ENCODE results near the gene MAN1A1. TPM values are rescaled to one million over a fixed set of nuclear protein-coding genes. Genes with fewer than 3 reads are reported as not detected.
A peak's percentile ranks its signal among the peaks of the same experiment; 100 is the strongest.

MAN1A1 gene
- total RNA-seq, 1 experiment from 2014 or later, result 1.3 TPM

DNA sequence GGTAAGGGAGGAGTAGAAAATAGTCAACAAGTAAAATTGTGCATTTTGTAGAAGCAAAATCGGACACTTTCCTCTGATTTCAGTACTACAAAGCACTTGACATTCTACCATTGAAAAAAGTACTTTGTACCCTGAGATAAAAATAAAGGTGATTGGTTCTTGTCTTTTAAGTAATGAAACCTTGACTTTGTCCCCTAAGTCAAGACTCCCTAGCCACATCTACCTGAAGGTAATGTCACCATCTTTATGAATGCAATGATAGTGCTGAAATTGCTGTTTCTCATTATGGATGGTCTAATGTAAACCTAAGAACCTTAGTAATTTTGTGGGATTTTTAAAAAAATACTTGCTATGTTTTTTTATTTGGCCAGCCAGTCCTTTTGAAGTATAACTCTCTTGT, 2.4 kb upstream of the MAN1A1 start:
- H3K9me3 ChIP-seq (replicated peaks), result 0 out of 2 replicates have a peak, but pooled peaks cover 3% of the 10 kb centered on the region
- no peak overlapping the region for H3K27ac ChIP-seq
- DNase-seq (ENCODE audit: low read depth in 1 of 2, low spot score in 2 of 2), result no peak
- no peaks in the 10 kb centered on the region for H3K36me3 ChIP-seq
- H3K4me1 ChIP-seq (replicated peaks), result peaks cover 18% of the 10 kb centered on the region
- H3K4me3 ChIP-seq, result no peak overlapping the region
- peaks cover 49% of the 10 kb centered on the region for H3K27me3 ChIP-seq (replicated peaks)

DNA sequence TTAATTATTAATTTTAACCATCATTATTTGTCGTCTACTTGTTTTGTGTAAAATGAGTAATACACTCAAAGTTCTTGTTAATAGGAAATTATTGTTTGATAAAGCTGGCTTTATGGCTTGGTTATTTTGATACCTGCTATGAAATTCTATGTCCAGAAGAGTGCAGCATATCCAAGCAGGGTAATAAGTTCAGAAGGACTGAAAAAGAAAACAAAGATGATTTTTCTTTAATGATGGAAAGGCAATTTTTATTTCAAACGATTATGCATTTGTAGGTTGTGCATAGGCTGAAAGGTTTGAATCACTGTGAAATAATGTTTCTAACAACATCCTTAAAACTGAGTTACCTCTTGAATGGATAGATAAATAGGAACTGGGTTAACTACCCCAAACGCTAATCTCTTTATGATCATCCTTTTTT, 1.4 kb upstream of the MAN1A1 start:
- peaks cover 18% of the 10 kb centered on the region for H3K4me1 ChIP-seq (replicated peaks)
- H3K4me3 ChIP-seq, result no peak overlapping the region
- DNase-seq (ENCODE audit: low read depth in 1 of 2, low spot score in 2 of 2), result no peak
- peaks cover 55% of the 10 kb centered on the region for H3K27me3 ChIP-seq (replicated peaks)
- H3K27ac ChIP-seq, result no peak overlapping the region
- no peaks in the 10 kb centered on the region for H3K36me3 ChIP-seq
- H3K9me3 ChIP-seq (replicated peaks), result 0 out of 2 replicates have a peak, but pooled peaks cover 3% of the 10 kb centered on the region

DNA sequence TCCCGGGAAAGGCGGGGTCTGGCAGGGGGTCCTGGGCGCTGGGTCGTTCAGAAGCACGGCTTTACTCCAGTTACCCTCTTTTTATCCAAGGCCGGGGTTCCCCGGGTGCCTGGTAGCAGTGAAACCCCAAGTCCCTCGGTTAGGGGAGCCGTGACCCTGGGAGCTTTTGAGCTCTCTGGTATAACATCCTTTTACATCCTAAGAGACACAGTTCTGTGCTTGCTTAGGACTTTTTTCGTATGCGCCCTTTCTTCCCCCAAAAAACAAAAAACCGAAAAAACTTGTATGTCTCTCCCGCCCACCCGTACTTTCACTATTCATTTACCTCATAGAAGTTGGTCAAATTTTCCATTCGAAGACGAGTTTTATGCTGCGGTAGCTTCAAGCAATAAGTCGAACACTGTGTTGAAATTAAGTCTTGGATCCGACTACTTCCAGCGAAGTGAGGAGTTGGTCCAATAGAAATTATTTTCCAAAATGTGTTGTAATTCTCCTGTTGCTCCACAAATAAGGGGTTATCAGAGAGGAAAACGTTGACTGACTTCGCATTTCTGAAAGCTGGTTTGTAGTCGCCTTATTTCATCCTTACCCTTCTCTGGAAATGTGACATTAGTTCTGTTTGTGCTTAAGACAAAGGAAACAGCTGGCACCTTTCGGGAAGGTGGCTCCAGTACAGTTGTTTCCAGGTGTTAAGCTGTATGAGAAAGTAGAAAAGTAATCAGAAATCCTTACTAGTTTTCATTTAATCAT, 816 bp upstream of the MAN1A1 start:
- Histone ChIP-seq H3K36me3 (no peaks in the 10 kb centered on the region), H3K27me3 (replicated peaks) (peaks cover 55% of the 10 kb centered on the region), H3K4me1 (replicated peaks) (peaks cover 18% of the 10 kb centered on the region), H3K27ac (no peak overlapping the region), H3K4me3 (peak overlapping the region; percentile 49), H3K9me3 (replicated peaks) (0 out of 2 replicates have a peak, but pooled peaks cover 3% of the 10 kb centered on the region)
- DNase-seq (ENCODE audit: low read depth in 1 of 2, low spot score in 2 of 2), result peak in 1 of 2 experiments; percentile 19

DNA sequence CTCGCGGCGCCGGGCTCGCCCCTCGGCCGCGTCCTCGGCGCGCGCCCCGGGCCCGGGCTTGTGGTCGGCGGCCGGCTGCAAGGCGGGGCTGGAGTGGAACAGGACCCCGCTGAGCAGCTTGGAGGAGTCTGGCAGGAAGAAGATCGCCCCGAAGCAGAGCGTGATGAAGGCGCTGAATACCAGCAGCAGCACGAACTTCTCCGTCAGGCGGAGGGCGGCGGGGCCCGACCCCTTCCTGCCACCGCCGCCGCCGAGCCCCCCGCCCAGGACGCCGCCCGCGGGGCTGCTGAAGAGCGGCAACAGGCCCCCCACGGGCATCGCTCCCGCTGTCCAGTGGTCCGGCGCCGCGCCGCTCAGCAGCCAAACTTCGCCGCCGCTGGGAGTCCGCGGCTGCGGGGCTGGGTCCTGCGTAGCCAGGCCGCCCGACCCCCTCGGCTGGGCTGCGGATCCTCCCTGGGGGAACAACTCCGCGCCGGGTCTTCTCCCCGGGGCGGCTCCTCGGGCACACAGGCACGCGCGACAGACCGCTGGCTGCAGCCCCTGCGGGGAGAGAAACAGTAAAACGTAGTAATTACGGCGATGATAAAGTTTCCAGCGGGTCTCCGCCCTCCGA, 707 bp downstream of the MAN1A1 start:
- peaks cover 55% of the 10 kb centered on the region for H3K27me3 ChIP-seq (replicated peaks)
- H3K4me3 ChIP-seq, result peak overlapping the region; percentile 49
- no peaks in the 10 kb centered on the region for H3K36me3 ChIP-seq
- 0 out of 2 replicates have a peak, but pooled peaks cover 3% of the 10 kb centered on the region for H3K9me3 ChIP-seq (replicated peaks)
- H3K27ac ChIP-seq, result no peak overlapping the region
- DNase-seq (ENCODE audit: low read depth in 1 of 2, low spot score in 2 of 2), result peak in 1 of 2 experiments; percentile 19
- H3K4me1 ChIP-seq (replicated peaks), result peaks cover 18% of the 10 kb centered on the region

DNA sequence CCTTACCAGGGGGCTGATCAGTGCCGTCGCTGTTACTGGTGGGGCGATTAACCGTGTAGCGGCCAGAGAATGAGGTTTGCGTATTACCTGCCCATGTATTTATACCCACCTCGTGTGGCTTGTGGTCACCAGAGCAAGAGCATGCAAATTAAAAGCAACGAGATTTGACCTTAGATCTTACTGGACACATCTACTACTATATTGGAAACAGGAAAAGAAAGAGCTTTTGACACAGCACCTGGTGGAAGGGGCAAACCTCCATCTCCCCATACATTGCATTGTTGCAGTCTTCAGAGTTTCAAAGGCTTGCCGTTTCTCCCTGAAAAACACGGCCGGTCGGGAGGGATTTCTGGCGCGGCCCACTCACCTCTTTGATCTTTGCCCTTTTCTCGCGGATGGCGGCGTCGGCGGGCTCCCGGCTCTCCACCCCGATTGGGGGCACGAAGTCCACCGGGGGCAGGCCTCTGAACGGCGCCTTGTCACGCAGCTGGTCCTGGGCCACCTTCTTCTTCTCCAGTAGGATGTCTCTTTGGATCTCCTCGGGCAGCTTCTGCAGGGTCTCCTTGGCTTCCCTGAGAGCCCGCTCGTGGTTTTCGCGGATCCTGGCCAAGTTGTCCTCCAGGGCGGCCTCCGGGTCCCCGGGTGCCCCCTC, 1.3 kb downstream of the MAN1A1 start:
- no peak overlapping the region for H3K27ac ChIP-seq
- no peak for DNase-seq (ENCODE audit: low read depth in 1 of 2, low spot score in 2 of 2)

DNA sequence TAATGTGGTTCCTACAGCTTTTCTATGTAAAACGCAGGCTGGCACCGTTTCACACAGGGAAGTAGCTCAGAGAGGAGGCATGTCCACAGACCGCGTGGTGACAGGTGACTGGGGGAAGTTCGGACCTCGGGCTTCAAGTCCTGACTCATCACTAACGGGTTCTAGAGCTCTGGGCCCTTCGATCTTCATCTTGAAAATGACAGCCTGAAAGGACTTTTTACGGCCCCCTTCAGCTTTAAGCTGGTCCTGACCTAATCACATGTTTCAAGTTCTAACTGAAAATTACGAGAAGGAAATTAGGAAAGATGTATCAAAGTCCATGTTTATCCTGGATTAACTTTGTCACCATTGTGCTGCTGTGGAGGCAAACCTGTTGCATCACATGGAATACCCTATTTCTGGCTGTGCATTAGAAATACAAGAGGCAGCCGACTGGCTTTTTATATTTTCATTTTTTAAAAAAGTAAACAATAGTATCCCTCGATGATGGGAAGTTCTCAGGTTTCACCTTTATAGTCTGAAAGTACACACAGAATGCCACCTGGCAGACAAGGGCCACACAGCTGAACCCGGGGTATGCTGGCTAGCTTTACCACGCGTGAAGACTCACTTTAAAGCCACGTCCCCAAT, 2.0 kb downstream of the MAN1A1 start:
- H3K4me3 ChIP-seq, result no peak overlapping the region
- peaks cover 18% of the 10 kb centered on the region for H3K4me1 ChIP-seq (replicated peaks)
- DNase-seq (ENCODE audit: low read depth in 1 of 2, low spot score in 2 of 2), result no peak
- peaks cover 51% of the 10 kb centered on the region for H3K27me3 ChIP-seq (replicated peaks)
- no peaks in the 10 kb centered on the region for H3K36me3 ChIP-seq
- 0 out of 2 replicates have a peak, but pooled peaks cover 3% of the 10 kb centered on the region for H3K9me3 ChIP-seq (replicated peaks)
- no peak overlapping the region for H3K27ac ChIP-seq

More for the DNA sequence above, 1.3 kb downstream of the MAN1A1 start:
- Histone ChIP-seq H3K36me3 (no peaks in the 10 kb centered on the region), H3K4me1 (replicated peaks) (peaks cover 18% of the 10 kb centered on the region), H3K9me3 (replicated peaks) (0 out of 2 replicates have a peak, but pooled peaks cover 3% of the 10 kb centered on the region), H3K4me3 (peak overlapping the region; percentile 49), H3K27me3 (replicated peaks) (peaks cover 55% of the 10 kb centered on the region)

DNA sequence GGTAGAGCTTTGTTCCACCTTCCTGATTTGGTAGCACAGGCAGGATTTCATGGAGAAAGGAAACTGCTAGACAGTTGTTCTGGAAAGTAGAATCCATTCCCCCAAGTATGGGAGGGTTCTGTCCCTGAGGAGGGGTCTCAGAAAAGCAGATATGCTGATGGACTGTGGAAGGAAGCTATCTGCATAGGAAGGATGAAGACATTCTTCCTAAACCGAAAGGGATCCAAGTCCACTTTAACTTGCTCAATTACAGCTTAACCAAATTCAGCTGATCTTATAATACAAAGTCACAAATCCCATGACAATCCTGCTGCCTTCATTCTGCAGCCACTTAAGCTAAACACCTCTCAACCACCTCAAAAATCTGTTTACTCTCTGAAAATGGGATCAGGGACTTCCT, 2.6 kb downstream of the MAN1A1 start:
- Histone ChIP-seq H3K27me3 (replicated peaks) (peaks cover 55% of the 10 kb centered on the region), H3K27ac (no peak overlapping the region), H3K4me3 (no peak overlapping the region), H3K36me3 (no peaks in the 10 kb centered on the region), H3K4me1 (replicated peaks) (peaks cover 18% of the 10 kb centered on the region), H3K9me3 (replicated peaks) (0 out of 2 replicates have a peak, but pooled peaks cover 3% of the 10 kb centered on the region)
- no peak for DNase-seq (ENCODE audit: low read depth in 1 of 2, low spot score in 2 of 2)

DNA sequence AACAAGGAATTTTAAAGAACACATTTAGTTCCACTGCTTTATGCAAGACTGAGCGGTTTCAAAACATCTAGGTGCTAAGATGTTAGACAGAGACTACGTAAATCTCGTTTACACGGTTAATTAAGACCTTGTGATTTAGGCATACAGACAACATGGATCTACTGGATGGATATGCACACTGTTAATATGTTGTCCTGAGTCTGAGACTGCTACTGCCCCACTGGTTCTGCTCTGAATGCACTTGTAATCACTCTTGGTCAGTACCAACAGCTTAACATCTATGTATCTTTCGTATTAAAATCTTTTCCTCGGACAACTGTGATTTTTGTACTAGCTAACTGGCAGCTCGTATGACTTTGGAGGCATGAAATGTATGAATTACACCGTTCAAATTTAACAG, 3.1 kb downstream of the MAN1A1 start:
- H3K27me3 ChIP-seq (replicated peaks), result peaks cover 52% of the 10 kb centered on the region
- H3K4me1 ChIP-seq (replicated peaks), result peaks cover 18% of the 10 kb centered on the region
- no peaks in the 10 kb centered on the region for H3K36me3 ChIP-seq
- H3K9me3 ChIP-seq (replicated peaks), result 0 out of 2 replicates have a peak, but pooled peaks cover 3% of the 10 kb centered on the region
- H3K27ac ChIP-seq, result no peak overlapping the region
- no peak for DNase-seq (ENCODE audit: low read depth in 1 of 2, low spot score in 2 of 2)
- no peak overlapping the region for H3K4me3 ChIP-seq

DNA sequence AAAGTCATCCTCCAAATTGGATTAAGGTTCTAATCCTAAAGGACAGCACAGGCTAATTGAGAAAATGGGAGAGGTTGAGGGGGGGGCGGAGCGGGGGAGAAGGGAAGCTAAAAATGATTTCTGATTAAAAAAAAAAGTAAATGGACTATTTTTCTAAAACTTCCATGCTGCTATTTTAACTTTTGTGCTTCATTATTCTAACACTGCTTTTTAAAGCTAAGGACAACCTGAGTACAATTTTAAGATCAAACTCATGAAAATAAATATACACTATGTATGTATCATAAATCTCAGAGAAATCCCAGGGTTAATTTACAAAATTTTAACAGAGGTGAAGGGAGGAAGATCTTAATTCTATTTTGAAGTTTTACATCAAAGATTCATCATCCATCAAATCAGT, 4.4 kb downstream of the MAN1A1 start:
- Histone ChIP-seq H3K4me3 (no peak overlapping the region), H3K4me1 (replicated peaks) (peaks cover 17% of the 10 kb centered on the region), H3K36me3 (no peaks in the 10 kb centered on the region), H3K27ac (no peak overlapping the region), H3K27me3 (replicated peaks) (peaks cover 42% of the 10 kb centered on the region), H3K9me3 (replicated peaks) (0 out of 2 replicates have a peak, but pooled peaks cover 3% of the 10 kb centered on the region)
- no peak for DNase-seq (ENCODE audit: low read depth in 1 of 2, low spot score in 2 of 2)

DNA sequence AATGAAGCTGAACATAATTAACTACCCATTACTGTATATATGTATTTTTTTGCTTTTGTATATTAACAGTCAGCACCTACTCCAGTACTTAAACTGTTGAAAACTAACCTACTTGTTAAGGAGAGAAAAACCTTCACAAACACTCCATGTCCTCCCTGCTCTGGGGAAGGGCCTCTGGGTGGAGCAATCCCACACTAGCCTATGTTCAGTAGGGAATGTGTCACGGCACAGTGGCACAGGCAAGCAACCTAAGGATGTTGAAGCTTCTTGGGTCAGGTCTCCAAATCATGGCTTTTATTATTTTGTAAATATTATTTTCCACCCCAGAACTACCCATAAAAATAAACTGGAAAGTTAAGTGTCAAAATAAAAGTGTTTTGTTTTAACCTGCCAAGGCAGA, 5.3 kb downstream of the MAN1A1 start:
- Histone ChIP-seq H3K27ac (no peak overlapping the region), H3K36me3 (no peaks in the 10 kb centered on the region), H3K4me1 (replicated peaks) (peaks cover 11% of the 10 kb centered on the region), H3K27me3 (replicated peaks) (peaks cover 34% of the 10 kb centered on the region), H3K4me3 (no peak overlapping the region), H3K9me3 (replicated peaks) (0 out of 2 replicates have a peak, but pooled peaks cover 3% of the 10 kb centered on the region)
- DNase-seq (ENCODE audit: low read depth in 1 of 2, low spot score in 2 of 2), result no peak

DNA sequence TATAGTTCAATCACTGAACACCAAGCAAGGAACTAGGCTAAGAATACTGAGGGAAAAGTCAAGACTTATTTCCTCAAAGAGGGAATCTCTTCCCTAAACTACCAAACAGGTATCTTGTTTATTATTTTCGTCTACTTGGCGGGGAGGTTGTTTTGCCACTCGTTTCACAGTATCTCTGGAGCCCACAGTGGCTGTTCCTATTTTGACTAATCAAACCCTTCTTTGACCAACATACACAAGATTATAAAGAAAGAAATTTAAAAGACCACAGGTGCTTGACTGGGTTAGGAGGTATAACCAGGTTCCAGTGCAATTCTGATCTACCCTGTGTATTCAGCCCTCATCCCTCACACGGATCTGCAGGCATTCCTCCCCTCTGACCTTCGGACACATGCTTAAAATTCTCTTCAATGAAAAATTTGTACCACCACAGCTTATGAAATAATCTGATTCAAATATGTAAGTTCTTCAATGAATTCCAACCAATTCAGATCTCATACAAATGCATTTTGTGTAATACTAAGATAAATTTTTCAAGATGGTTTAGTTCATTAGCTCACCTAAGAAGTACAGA, 5.9 kb downstream of the MAN1A1 start:
- Histone ChIP-seq H3K9me3 (replicated peaks) (no peaks in the 10 kb centered on the region), H3K36me3 (no peaks in the 10 kb centered on the region), H3K4me1 (replicated peaks) (peaks cover 4% of the 10 kb centered on the region), H3K27me3 (replicated peaks) (peaks cover 27% of the 10 kb centered on the region), H3K27ac (no peak overlapping the region), H3K4me3 (no peak overlapping the region)
- no peak for DNase-seq (ENCODE audit: low read depth in 1 of 2, low spot score in 2 of 2)

DNA sequence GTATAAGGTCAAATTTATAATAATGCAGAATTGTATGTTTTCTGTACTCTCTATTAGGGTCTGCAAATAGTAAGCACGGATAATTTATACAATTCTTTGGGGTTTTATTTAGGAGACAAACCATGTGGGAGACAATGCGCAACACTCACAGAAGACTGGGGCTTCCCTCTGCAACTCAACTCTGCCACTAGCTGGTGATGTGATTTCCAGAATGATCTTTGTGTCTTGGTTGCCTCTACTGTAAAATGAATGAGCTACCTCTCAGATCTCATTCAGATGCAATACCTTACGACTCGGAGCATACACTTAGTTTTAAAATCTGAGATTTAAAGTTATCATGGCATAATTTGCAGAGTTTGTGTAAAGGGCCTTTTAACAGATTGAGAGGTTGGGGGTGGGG, 6.4 kb downstream of the MAN1A1 start:
- no peaks in the 10 kb centered on the region for H3K4me1 ChIP-seq (replicated peaks)
- no peaks in the 10 kb centered on the region for H3K36me3 ChIP-seq
- DNase-seq (ENCODE audit: low read depth in 1 of 2, low spot score in 2 of 2), result no peak
- H3K4me3 ChIP-seq, result no peak overlapping the region
- no peak overlapping the region for H3K27ac ChIP-seq
- peaks cover 23% of the 10 kb centered on the region for H3K27me3 ChIP-seq (replicated peaks)
- no peaks in the 10 kb centered on the region for H3K9me3 ChIP-seq (replicated peaks)

DNA sequence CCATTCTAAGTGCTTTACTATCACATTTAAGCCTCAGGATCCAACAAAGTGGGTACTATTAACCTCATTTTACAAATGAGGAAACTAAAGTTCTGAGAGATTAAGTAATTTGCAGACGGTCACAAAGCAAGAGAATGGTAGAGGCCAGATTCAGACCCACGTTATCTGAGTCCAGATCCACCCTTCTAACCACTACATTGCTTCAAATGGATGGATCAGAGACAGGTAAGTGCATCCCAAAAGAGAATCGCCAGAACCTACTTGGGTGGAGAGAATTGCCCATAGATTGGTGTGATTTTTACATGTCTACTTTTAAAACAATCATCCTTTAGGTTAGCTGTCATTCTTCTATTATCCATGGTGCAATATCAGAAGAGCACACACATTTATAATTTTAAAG, 7.1 kb downstream of the MAN1A1 start:
- DNase-seq (ENCODE audit: low read depth in 1 of 2, low spot score in 2 of 2), result no peak
- Histone ChIP-seq H3K27me3 (replicated peaks) (peaks cover 15% of the 10 kb centered on the region), H3K9me3 (replicated peaks) (no peaks in the 10 kb centered on the region), H3K4me3 (no peak overlapping the region), H3K27ac (no peak overlapping the region), H3K4me1 (replicated peaks) (no peaks in the 10 kb centered on the region), H3K36me3 (no peaks in the 10 kb centered on the region)
